OCI-LY1 (cell line): ENCODE measurements around the gene DNASE2.

ENCODE experiments used
- H2AFZ ChIP-seq: fragments of 200-600 bp; sonication (generic), shearing (Covaris generic); 2 replicates; pipeline ENCODE4 v1.6.0; 2014; ENCODE audit warnings: antibody characterized with exemption, mild to moderate bottlenecking, low read length
- H3F3A ChIP-seq: fragments of 200-600 bp; sonication (generic), shearing (Covaris generic); 2 replicates; pipeline ENCODE4 v1.6.0; 2014; ENCODE audit warnings: mild to moderate bottlenecking, antibody characterized with exemption, low read length, moderate library complexity; ENCODE audit not compliant: insufficient read depth
- H3K27ac ChIP-seq: fragments of 200-600 bp; sonication (generic); 2 replicates; pipeline ENCODE4 v1.5.1; 2014; ENCODE audit warnings: low read length, mixed run types, mild to moderate bottlenecking, low read depth; ENCODE audit not compliant: poor library complexity, severe bottlenecking
- H3K27me3 ChIP-seq: fragments of 200-600 bp; sonication (generic); 2 replicates; pipeline ENCODE4 v1.6.0; 2014; ENCODE audit warnings: antibody characterized with exemption, mild to moderate bottlenecking, low read length, moderate library complexity; ENCODE audit not compliant: insufficient read depth
- H3K36me3 ChIP-seq: fragments of 200-600 bp; sonication (generic); 2 replicates; pipeline ENCODE4 v1.6.1; 2014; ENCODE audit warnings: mild to moderate bottlenecking, antibody characterized with exemption, low read length, moderate library complexity, mixed read lengths; ENCODE audit not compliant: insufficient read depth
- H3K4me1 ChIP-seq: fragments of 200-600 bp; sonication (generic); 2 replicates; pipeline ENCODE4 v1.5.1; 2014; ENCODE audit warnings: mild to moderate bottlenecking, low read length, moderate library complexity; ENCODE audit not compliant: insufficient read depth, severe bottlenecking
- H3K4me2 ChIP-seq: fragments of 200-600 bp; sonication (generic), shearing (Covaris generic); 2 replicates; pipeline ENCODE4 v1.6.1; 2014; ENCODE audit warnings: low read length
- H3K4me3 ChIP-seq: fragments of 200-600 bp; sonication (generic); 2 replicates; pipeline ENCODE4 v1.5.1; 2014; ENCODE audit warnings: low read length, low read depth, mild to moderate bottlenecking, mixed read lengths; ENCODE audit not compliant: poor library complexity, severe bottlenecking
- H3K79me2 ChIP-seq: fragments of 200-600 bp; shearing (Covaris generic); 2 replicates; pipeline ENCODE4 v1.6.1; 2016; ENCODE audit warnings: mixed run types, low read length, mixed read lengths; ENCODE audit not compliant: insufficient read depth
- H3K9ac ChIP-seq: fragments of 200-600 bp; sonication (generic), shearing (Covaris generic); 2 replicates; pipeline ENCODE4 v1.6.1; 2014; ENCODE audit warnings: mild to moderate bottlenecking, low read length, mixed read lengths
- H3K9me2 ChIP-seq: fragments of 200-600 bp; sonication (generic), shearing (Covaris generic); 2 replicates; pipeline ENCODE4 v1.6.1; 2014; ENCODE audit warnings: low read depth, mild to moderate bottlenecking, low read length, mixed read lengths
- H3K9me3 ChIP-seq: fragments of 200-600 bp; shearing (Covaris generic); 2 replicates; pipeline ENCODE4 v1.6.1; 2014; ENCODE audit warnings: low read length, mixed read lengths
- H4K20me1 ChIP-seq: fragments of 200-600 bp; sonication (generic), shearing (Covaris generic); 2 replicates; pipeline ENCODE4 v1.6.0; 2016; ENCODE audit warnings: mild to moderate bottlenecking, low read length; ENCODE audit not compliant: insufficient read depth
- CTCF ChIP-seq: fragments of 200-600 bp; sonication (generic), shearing (Covaris generic); IDR thresholded peaks from 2 replicates; pipeline ENCODE4 v1.5.1; 2017; ENCODE audit warnings: mild to moderate bottlenecking, antibody characterized with exemption, low read length, moderate library complexity, mixed read lengths
- EZH2 ChIP-seq: fragments of 200-600 bp; sonication (generic), shearing (Covaris generic); IDR thresholded peaks from 2 replicates; pipeline ENCODE4 v1.8.0; 2017; ENCODE audit warnings: borderline replicate concordance, mixed run types, mild to moderate bottlenecking, antibody characterized with exemption, low read length, moderate library complexity, mixed read lengths

The DNASE2 gene

GRCh38 chr19:12875086-12875485, 6.2 kb downstream of the DNASE2 start:
- Histone ChIP-seq H4K20me1 (no peaks in the 10 kb centered on the region), H3K36me3 (peaks cover 42% of the 10 kb centered on the region), H3K4me2 (no peak overlapping the region)

GRCh38 chr19:12873891-12874745, 7.1 kb downstream of the DNASE2 start:
- Histone ChIP-seq H3K36me3 (peaks cover 42% of the 10 kb centered on the region), H3K9me2 (no peaks in the 10 kb centered on the region)

More at GRCh38 chr19:12875086-12875485, 6.2 kb downstream of the DNASE2 start:
- Histone ChIP-seq H3K9me3 (no peaks in the 10 kb centered on the region), H3K4me1 (peaks cover 5% of the 10 kb centered on the region), H3K79me2 (no peaks in the 10 kb centered on the region), H3K27ac (no peak overlapping the region), H3K4me3 (no peak overlapping the region), H3K9me2 (no peaks in the 10 kb centered on the region), H2AFZ (no peak overlapping the region), H3K9ac (no peak overlapping the region), H3K27me3 (no peaks in the 10 kb centered on the region), H3F3A (no peaks in the 10 kb centered on the region)
- no peak for TF ChIP-seq EZH2
- no peak for TF ChIP-seq CTCF

More at GRCh38 chr19:12873891-12874745, 7.1 kb downstream of the DNASE2 start:
- H2AFZ ChIP-seq, result no peak overlapping the region
- no peaks in the 10 kb centered on the region for H4K20me1 ChIP-seq
- TF ChIP-seq CTCF, result no peak
- TF ChIP-seq EZH2, result no peak
- H3K27me3 ChIP-seq, result no peaks in the 10 kb centered on the region
- no peaks in the 10 kb centered on the region for H3K4me1 ChIP-seq
- no peak overlapping the region for H3K27ac ChIP-seq
- H3K4me3 ChIP-seq, result no peak overlapping the region
- H3K4me2 ChIP-seq, result no peak overlapping the region
- no peaks in the 10 kb centered on the region for H3K9me3 ChIP-seq
- H3F3A ChIP-seq, result no peaks in the 10 kb centered on the region
- H3K79me2 ChIP-seq, result no peaks in the 10 kb centered on the region
- H3K9ac ChIP-seq, result no peak overlapping the region
